HCT116 (cell line): ENCODE measurements around the gene ZNF76. TPM values are rescaled to one million over a fixed set of nuclear protein-coding genes. Genes with fewer than 3 reads are reported as not detected.

Experiments used
- ATAC-seq: fragments of 200-7000 bp; cut with Tn5 transposase; 2 replicates; pipeline ENCODE4 v1.9.1; 2020; ENCODE audit warnings: mild to moderate bottlenecking, moderate library complexity
- BruUV-seq: library from RNA; stranded (reverse); fragments of 400-500 nt; replicated peaks from 2 replicates; lab custom pipeline; 2021; lab: Mats Ljungman, UMichigan
- CTCF ChIA-PET: fragments of 300-600 bp; sonication (Branson Sonifier 250); formaldehyde crosslinking; loops from one replicate; lab custom pipeline; 2021; ENCODE audit warnings: antibody characterized with exemption; lab: Charles Lee
- POLR2A ChIA-PET: fragments of 300-600, 350-600 bp; sonication (Branson Sonifier 250); formaldehyde crosslinking; loops from one replicate; lab custom pipeline; 2021; ENCODE audit warnings: antibody characterized with exemption; lab: Charles Lee
- RAD21 ChIA-PET, 2 experiments: fragments of 300-600 bp; sonication (Branson Sonifier 250); formaldehyde crosslinking; loops; one replicate each; lab custom pipeline; 2023; ENCODE audit warnings: low total read pairs in 2 of 2; ENCODE audit not compliant: uncharacterized antibody in 2 of 2, unreplicated experiment in 2 of 2, low non-redundant PET in 1 of 2; lab: Charles Lee
- DNase-seq: peaks from one replicate; pipeline ENCODE4 v3.0.0-alpha.2; 2010; ENCODE audit warnings: low read depth, low spot score
- H2AFZ ChIP-seq: fragments of 200-600 bp; shearing (Covaris generic), sonication (generic); 2 replicates; pipeline ENCODE4 v1.6.1; 2017; ENCODE audit warnings: low read depth, mixed run types, mixed read lengths, antibody characterized with exemption, low read length; ENCODE audit not compliant: poor library complexity, severe bottlenecking
- H3K27ac ChIP-seq: 2 replicates; pipeline ENCODE4 v1.5.1; 2012; ENCODE audit warnings: low read depth, low read length
- H3K27me3 ChIP-seq: fragments of 200-600 bp; sonication (generic); 2 replicates; pipeline ENCODE4 v1.6.1; 2016; ENCODE audit warnings: mixed run types, low read length, mixed read lengths; ENCODE audit not compliant: insufficient read depth
- H3K36me3 ChIP-seq, 2 experiments: fragments of 200-500 bp in 1 of 2; fragments of 200-600 bp in 1 of 2; sonication (Bioruptor generic) in 1 of 2; sonication (generic) in 1 of 2; 2 replicates each; pipeline versions ENCODE4 v1.5.1 to v1.6.1; 2014 to 2016; ENCODE audit warnings: low read length in 2 of 2, inconsistent platforms in 1 of 2, mixed read lengths in 1 of 2, mixed run types in 1 of 2; ENCODE audit not compliant: insufficient read depth in 2 of 2, control insufficient read depth in 1 of 2
- H3K4me1 ChIP-seq, 2 experiments: fragments of 200-600 bp in 1 of 2; sonication (generic) in 1 of 2; 2 replicates each; pipeline versions ENCODE4 v1.5.1 to v1.6.1; 2012 to 2017; ENCODE audit warnings: low read length in 2 of 2, inconsistent platforms in 1 of 2, mild to moderate bottlenecking in 1 of 2, mixed read lengths in 1 of 2, mixed run types in 1 of 2, moderate library complexity in 1 of 2; ENCODE audit not compliant: insufficient read depth in 2 of 2, control insufficient read depth in 1 of 2
- H3K4me2 ChIP-seq: fragments of 200-600 bp; sonication (generic); 2 replicates; pipeline ENCODE4 v1.6.1; 2017; ENCODE audit warnings: mixed run types, low read length, mixed read lengths
- H3K4me3 ChIP-seq, 2 experiments: fragments of 200-600 bp in 1 of 2; sonication (generic) in 1 of 2; replicated peaks in 1 of 2; 2 replicates each; pipeline ENCODE4 v1.5.1; 2011 to 2016; ENCODE audit warnings: low read length in 2 of 2, control low read depth in 1 of 2, low read depth in 1 of 2, mild to moderate bottlenecking in 1 of 2, mixed read lengths in 1 of 2, mixed run types in 1 of 2
- H3K79me2 ChIP-seq: fragments of 200-600 bp; sonication (generic); 2 replicates; pipeline ENCODE4 v1.6.1; 2017; ENCODE audit warnings: mild to moderate bottlenecking, mixed run types, low read length, moderate library complexity, mixed read lengths; ENCODE audit not compliant: insufficient read depth
- H3K9ac ChIP-seq: fragments of 200-600 bp; sonication (generic); 2 replicates; pipeline ENCODE4 v1.6.1; 2016; ENCODE audit warnings: low read length, mixed read lengths
- H3K9me2 ChIP-seq: fragments of 200-600 bp; sonication (generic), shearing (Covaris generic); 2 replicates; pipeline ENCODE4 v1.6.1; 2017; ENCODE audit warnings: mixed run types, mild to moderate bottlenecking, moderate library complexity; ENCODE audit not compliant: insufficient read depth
- H3K9me3 ChIP-seq, 2 experiments: fragments of 200-500 bp in 1 of 2; fragments of 200-600 bp in 1 of 2; sonication (Bioruptor generic) in 1 of 2; sonication (generic) in 1 of 2; 2 replicates each; pipeline ENCODE4 v1.6.1; 2014 to 2017; ENCODE audit warnings: low read length in 2 of 2, mixed read lengths in 2 of 2, inconsistent platforms in 1 of 2, low read depth in 1 of 2, mild to moderate bottlenecking in 1 of 2, mixed run types in 1 of 2, moderate library complexity in 1 of 2; ENCODE audit not compliant: control insufficient read depth in 1 of 2, insufficient read depth in 1 of 2
- H4K20me1 ChIP-seq: fragments of 200-600 bp; sonication (generic), shearing (Covaris generic); 2 replicates; pipeline ENCODE4 v1.6.1; 2017; ENCODE audit warnings: mixed run types, mild to moderate bottlenecking, moderate library complexity; ENCODE audit not compliant: insufficient read depth
- CBX3 ChIP-seq: IDR thresholded peaks from 2 replicates; pipeline ENCODE4 v1.6.1; 2012; ENCODE audit warnings: low read depth
- CEBPB ChIP-seq: IDR thresholded peaks from 2 replicates; pipeline ENCODE4 v1.6.1; 2012; ENCODE audit warnings: low read depth
- CTCF ChIP-seq, 3 experiments: fragments of 200-600 bp in 1 of 3; sonication (generic) in 1 of 3; IDR thresholded peaks in 2 of 3; conservative IDR thresholded peaks in 1 of 3; 2 replicates each; pipeline ENCODE4 v1.5.1; 2012 to 2017; ENCODE audit warnings: low read depth in 2 of 3, low read length in 2 of 3, antibody characterized with exemption in 1 of 3, borderline replicate concordance in 1 of 3, control low read depth in 1 of 3, mild to moderate bottlenecking in 1 of 3, mixed read lengths in 1 of 3, mixed run types in 1 of 3, moderate library complexity in 1 of 3; ENCODE audit not compliant: insufficient read depth in 1 of 3
- EGR1 ChIP-seq: IDR thresholded peaks from 2 replicates; pipeline ENCODE4 v1.6.1; 2012; ENCODE audit warnings: low read depth
- ELF1 ChIP-seq: IDR thresholded peaks from 2 replicates; pipeline ENCODE4 v1.6.1; 2012; ENCODE audit warnings: low read depth, borderline replicate concordance
- MAX ChIP-seq: IDR thresholded peaks from 2 replicates; pipeline ENCODE4 v1.6.1; 2012
- RAD21 ChIP-seq: IDR thresholded peaks from 2 replicates; pipeline ENCODE4 v1.6.1; 2012; ENCODE audit warnings: low read depth, mild to moderate bottlenecking
- REST ChIP-seq: IDR thresholded peaks from 2 replicates; pipeline ENCODE4 v1.6.1; 2012; ENCODE audit warnings: low read depth
- SIN3A ChIP-seq: IDR thresholded peaks from 2 replicates; pipeline ENCODE4 v1.6.1; 2012; ENCODE audit warnings: low read depth
- SP1 ChIP-seq: IDR thresholded peaks from 2 replicates; pipeline ENCODE4 v1.6.1; 2012; ENCODE audit warnings: low read depth
- TCF7L2 ChIP-seq: IDR thresholded peaks from 2 replicates; pipeline ENCODE4 v1.7.0; 2011; ENCODE audit warnings: borderline replicate concordance, inconsistent platforms; ENCODE audit not compliant: insufficient read depth, insufficient read length; ENCODE audit errors: extremely low read depth
- YY1 ChIP-seq: IDR thresholded peaks from 2 replicates; pipeline ENCODE4 v1.6.1; 2011; ENCODE audit warnings: low read length, low read depth, moderate library complexity, mild to moderate bottlenecking; ENCODE audit not compliant: insufficient replicate concordance; ENCODE audit errors: extremely low read depth
- ZBTB33 ChIP-seq: IDR thresholded peaks from 2 replicates; pipeline ENCODE4 v1.6.1; 2011; ENCODE audit warnings: mild to moderate bottlenecking, low read length, moderate library complexity; ENCODE audit not compliant: insufficient replicate concordance; ENCODE audit errors: extremely low read depth
- ZNF274 ChIP-seq: fragments of 200-500 bp; sonication (Bioruptor generic); IDR thresholded peaks from 2 replicates; pipeline ENCODE4 v1.6.1; 2014; ENCODE audit warnings: mild to moderate bottlenecking, low read depth, low read length, inconsistent platforms
- intact Hi-C: fragments of 100-400 bp; cut with micrococcal nuclease; formaldehyde crosslinking; loops from 2 replicates; pipeline ENCODE4 v1.10.0; 2022
- total RNA-seq: library from RNA; stranded (reverse); gene quantifications from one replicate; pipeline ENCODE4 v1.2.1, GENCODE V29; 2021; ENCODE audit not compliant: unreplicated experiment

ZNF76 gene
- total RNA-seq, 1 experiment from 2014 or later: 47.5 TPM

- intact Hi-C loops: no loop called here
- Histone ChIP-seq H2AFZ (no peak overlapping the region), H3K4me3 (no peak overlapping the region), H3K27me3 (no peaks in the 10 kb centered on the region), H3K9ac (no peak overlapping the region), H3K9me2 (no peaks in the 10 kb centered on the region), H3K9me3 (no peaks in the 10 kb centered on the region), H3K27ac (no peak overlapping the region), H3K4me2 (no peak overlapping the region), H3K36me3 (no peaks in the 10 kb centered on the region), H4K20me1 (no peaks in the 10 kb centered on the region), H3K4me1 (no peaks in the 10 kb centered on the region), H3K79me2 (no peaks in the 10 kb centered on the region)
- ChIA-PET POLR2A (no interaction called here), RAD21 (no interaction called here), CTCF (interaction anchor here (2.5 kb wide), 1 partner anchor 95 kb away, joined by 36 read pairs; no protein-coding TSS in a partner anchor)
- DNase-seq: no peak
- ATAC-seq: no peak
- BruUV-seq: no TSS peak
- TF ChIP-seq SIN3A (no peak), ELF1 (no peak), REST (no peak), SP1 (no peak), MAX (no peak), ZNF274 (no peak), CTCF (IDR thresholded peaks at IDR 0.05 in 2 of 3, conservative IDR thresholded peaks at IDR 0.05 in 1 of 3; ENCODE audit: borderline replicate concordance in 1 of 3, insufficient read depth in 1 of 3, low read depth in 2 of 3, low read length in 2 of 3) (no peak), CEBPB (no peak), TCF7L2 (no peak), EGR1 (no peak), CBX3 (no peak), ZBTB33 (no peak), RAD21 (no peak), YY1 (no peak)
These were observed 17.0 kb upstream of the ZNF76 start for GRCh38 chr6:35242486-35242885.
